Neural progenitor cell (in vitro differentiated cells): ENCODE measurements around the gene TREM2.

ENCODE experiments used
- CTCF ChIP-seq: fragments of 200-600 bp; sonication (generic); IDR thresholded peaks from 2 replicates; pipeline ENCODE4 v1.5.1; 2017; ENCODE audit warnings: antibody characterized with exemption, mild to moderate bottlenecking
- EZH2 ChIP-seq: fragments of 200-600 bp; sonication (generic); IDR thresholded peaks from 2 replicates; pipeline ENCODE4 v1.6.1; 2017; ENCODE audit warnings: antibody characterized with exemption, mild to moderate bottlenecking, moderate library complexity
- EZH2phosphoT487 ChIP-seq: fragments of 200-600 bp; sonication (generic); IDR thresholded peaks from 2 replicates; pipeline ENCODE4 v1.6.1; 2017; ENCODE audit warnings: antibody characterized with exemption

GRCh38 chr6:41132254-41132653 lies 30.7 kb downstream of the TREM2 start:
- TF ChIP-seq CTCF: no peak
- no peak for TF ChIP-seq EZH2
- no peak for TF ChIP-seq EZH2phosphoT487
